Panc1 (cell line): Measurements from ENCODE around the gene DLEU7. TPM values are rescaled to one million over a fixed set of nuclear protein-coding genes. Genes with fewer than 3 reads are reported as not detected.

ENCODE experiments used
- ATAC-seq: fragments of 200-7000 bp; cut with Tn5 transposase; 2 replicates; pipeline ENCODE4 v1.9.1; 2020; ENCODE audit warnings: mild to moderate bottlenecking, moderate library complexity
- BruUV-seq: library from RNA; stranded (reverse); fragments of 400-500 nt; replicated peaks from 2 replicates; lab custom pipeline; 2021; lab: Mats Ljungman, UMichigan
- CTCF ChIA-PET: fragments of 300-600 bp; sonication (Branson Sonifier 250); formaldehyde crosslinking; loops from one replicate; lab custom pipeline; 2022; ENCODE audit warnings: antibody characterized with exemption; lab: Charles Lee
- POLR2A ChIA-PET: fragments of 300-600 bp; sonication (Branson Sonifier 250); formaldehyde crosslinking; loops from one replicate; lab custom pipeline; 2022; ENCODE audit warnings: antibody characterized with exemption; lab: Charles Lee
- DNase-seq: peaks from one replicate; pipeline ENCODE4 v3.0.0-alpha.2; 2010; ENCODE audit warnings: low read depth, low spot score
- H3K27ac ChIP-seq: 2 replicates; pipeline ENCODE4 v1.5.1; 2011; ENCODE audit warnings: mild to moderate bottlenecking, low read length, inconsistent platforms
- H3K27me3 ChIP-seq: fragments of 200-500 bp; sonication (Bioruptor generic); 2 replicates; pipeline ENCODE4 v1.6.0; 2014; ENCODE audit warnings: low read length, inconsistent platforms; ENCODE audit not compliant: control insufficient read depth, insufficient read depth
- H3K36me3 ChIP-seq: fragments of 200-500 bp; sonication (Bioruptor generic); 2 replicates; pipeline ENCODE4 v1.5.1; 2014; ENCODE audit warnings: inconsistent platforms, mild to moderate bottlenecking, low read length, moderate library complexity; ENCODE audit not compliant: control insufficient read depth, insufficient read depth
- H3K4me1 ChIP-seq: 2 replicates; pipeline ENCODE4 v1.5.1; 2011; ENCODE audit warnings: inconsistent platforms, mild to moderate bottlenecking, low read length, moderate library complexity; ENCODE audit not compliant: control insufficient read depth, insufficient read depth
- H3K4me3 ChIP-seq, 2 experiments: 2 replicates each; pipeline ENCODE4 v1.5.1; 2011 to 2012; ENCODE audit warnings: low read depth in 2 of 2, low read length in 2 of 2, mild to moderate bottlenecking in 2 of 2, inconsistent platforms in 1 of 2, moderate library complexity in 1 of 2
- H3K9me3 ChIP-seq: fragments of 200-500 bp; sonication (Bioruptor generic); 2 replicates; pipeline ENCODE4 v1.5.1; 2014; ENCODE audit warnings: low read depth, mild to moderate bottlenecking, inconsistent platforms, low read length, moderate library complexity; ENCODE audit not compliant: control insufficient read depth, insufficient read depth
- CTCF ChIP-seq: fragments of 450-650 bp; IDR thresholded peaks from 2 replicates; pipeline ENCODE4 v1.5.1; 2017; ENCODE audit warnings: mild to moderate bottlenecking
- POLR2AphosphoS5 ChIP-seq: IDR thresholded peaks from 2 replicates; pipeline ENCODE4 v1.6.1; 2012; ENCODE audit warnings: mild to moderate bottlenecking, low read depth, low read length, moderate library complexity
- REST ChIP-seq, 2 experiments: IDR thresholded peaks; 2 replicates each; pipeline ENCODE4 v1.6.1; 2011 to 2012; ENCODE audit warnings: low read depth in 2 of 2, control low read depth in 1 of 2, low read length in 1 of 2, mild to moderate bottlenecking in 1 of 2, moderate library complexity in 1 of 2; ENCODE audit not compliant: insufficient read depth in 1 of 2
- SIN3A ChIP-seq: IDR thresholded peaks from 2 replicates; pipeline ENCODE4 v1.6.1; 2012; ENCODE audit warnings: low read depth, mild to moderate bottlenecking, low read length, moderate library complexity, borderline replicate concordance; ENCODE audit not compliant: insufficient read depth
- TCF7L2 ChIP-seq: IDR thresholded peaks from 2 replicates; pipeline ENCODE4 v1.6.1; 2011; ENCODE audit warnings: mild to moderate bottlenecking, low read depth, low read length, inconsistent platforms
- in situ Hi-C: cut with HindIII; loops from 2 replicates; pipeline ENCODE4 v1.10.0; 2016; ENCODE audit warnings: low sequenced_read_pairs, low pct_unique_long_range_greater_than_20kb
- intact Hi-C: fragments of 100-400 bp; cut with micrococcal nuclease; formaldehyde crosslinking; loops from one replicate; pipeline ENCODE4 v1.10.0; 2022; ENCODE audit not compliant: unreplicated experiment
- total RNA-seq: library from RNA; stranded (reverse); gene quantifications from one replicate; pipeline ENCODE4 v1.2.1, GENCODE V29; 2021; ENCODE audit not compliant: unreplicated experiment

DLEU7 gene
- total RNA-seq, 1 experiment from 2014 or later, result not detected

GRCh38 chr13:50839828-50840227 is 3.7 kb downstream of the DLEU7 start:
- BruUV-seq, result no TSS peak
- CTCF ChIA-PET, result no interaction called here
- in situ Hi-C loops, result no loop called here

DNA sequence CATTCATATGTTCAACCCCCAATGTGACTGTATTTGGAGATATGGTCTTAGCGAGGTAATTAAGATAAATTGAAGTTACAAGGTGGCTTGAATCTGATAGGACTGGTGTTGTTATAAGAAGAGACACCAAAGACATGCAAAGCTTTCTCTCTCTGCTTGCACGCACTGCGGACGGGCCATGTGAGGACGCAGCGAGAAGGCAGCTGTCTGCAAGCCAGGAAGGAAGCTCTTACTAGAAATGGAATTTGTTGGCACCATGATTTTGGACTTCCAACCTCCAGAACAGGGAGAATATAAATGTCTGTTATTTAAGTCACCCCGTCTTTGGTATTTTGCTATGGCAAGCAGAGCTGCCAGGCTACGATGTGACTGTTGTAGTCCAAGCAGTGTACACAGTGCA is 4.8 kb downstream of the DLEU7 start:
- TF ChIP-seq TCF7L2, result no peak
- no peak for TF ChIP-seq SIN3A
- TF ChIP-seq POLR2AphosphoS5, result no peak
- no peak for TF ChIP-seq CTCF
- TF ChIP-seq REST (IDR thresholded peaks at IDR 0.05; ENCODE audit: insufficient read depth in 1 of 2, low read depth in 2 of 2, low read length in 1 of 2), result no peak
- Histone ChIP-seq H3K27me3 (no peaks in the 10 kb centered on the region), H3K4me1 (no peaks in the 10 kb centered on the region), H3K9me3 (no peaks in the 10 kb centered on the region), H3K36me3 (no peaks in the 10 kb centered on the region), H3K27ac (no peak overlapping the region), H3K4me3 (no peak overlapping the region)
- intact Hi-C loops, result no loop called here
- no peak for DNase-seq
- in situ Hi-C loops, result no loop called here
- BruUV-seq, result no TSS peak
- POLR2A ChIA-PET, result no interaction called here
- CTCF ChIA-PET, result no interaction called here
- ATAC-seq, result no peak

More at GRCh38 chr13:50839828-50840227, 3.7 kb downstream of the DLEU7 start:
- DNase-seq, result no peak
- ATAC-seq, result no peak
- no peaks in the 10 kb centered on the region for H3K27me3 ChIP-seq
- POLR2A ChIA-PET, result no interaction called here
- no peak overlapping the region for H3K4me3 ChIP-seq
- TF ChIP-seq POLR2AphosphoS5, result no peak
- TF ChIP-seq REST (IDR thresholded peaks at IDR 0.05; ENCODE audit: insufficient read depth in 1 of 2, low read depth in 2 of 2, low read length in 1 of 2), result no peak
- no peak for TF ChIP-seq TCF7L2
- TF ChIP-seq CTCF, result no peak
- no peak for TF ChIP-seq SIN3A
- no peaks in the 10 kb centered on the region for H3K4me1 ChIP-seq
- H3K9me3 ChIP-seq, result no peaks in the 10 kb centered on the region
- intact Hi-C loops, result no loop called here
- H3K27ac ChIP-seq, result no peak overlapping the region
- no peaks in the 10 kb centered on the region for H3K36me3 ChIP-seq
